Neuronal stem cell (in vitro differentiated cells): ENCODE results near the gene CD3D.

Source experiments
- DNase-seq: peaks from one replicate; pipeline ENCODE4 v3.0.0-alpha.2; 2013; ENCODE audit warnings: low spot score
- H2AFZ ChIP-seq: one replicate; pipeline ENCODE4 v1.6.1; 2013; ENCODE audit warnings: mild to moderate bottlenecking, low read length, inconsistent platforms
- H2AK5ac ChIP-seq: 2 replicates; pipeline ENCODE4 v1.6.1; 2013; ENCODE audit warnings: low read depth, mild to moderate bottlenecking, inconsistent platforms, low read length, moderate library complexity, mixed read lengths
- H2BK120ac ChIP-seq: 2 replicates; pipeline ENCODE4 v1.6.1; 2013; ENCODE audit warnings: low read depth, mild to moderate bottlenecking, inconsistent platforms, low read length, moderate library complexity, mixed read lengths
- H2BK12ac ChIP-seq: one replicate; pipeline ENCODE4 v1.6.1; 2013; ENCODE audit warnings: low read length, inconsistent platforms
- H2BK15ac ChIP-seq: 2 replicates; pipeline ENCODE4 v1.6.1; 2013; ENCODE audit warnings: mild to moderate bottlenecking, low read length, inconsistent platforms, mixed read lengths
- H2BK5ac ChIP-seq: one replicate; pipeline ENCODE4 v1.6.1; 2013; ENCODE audit warnings: inconsistent platforms, mild to moderate bottlenecking, low read length, moderate library complexity
- H3K14ac ChIP-seq: one replicate; pipeline ENCODE4 v1.6.1; 2013; ENCODE audit warnings: low read length, inconsistent platforms
- H3K18ac ChIP-seq: 2 replicates; pipeline ENCODE4 v1.6.1; 2013; ENCODE audit warnings: low read length, inconsistent platforms
- H3K23ac ChIP-seq: 2 replicates; pipeline ENCODE4 v1.6.1; 2013; ENCODE audit warnings: low read depth, mild to moderate bottlenecking, mixed read lengths, low read length, inconsistent platforms; ENCODE audit not compliant: poor library complexity
- H3K27ac ChIP-seq: replicated peaks from 3 replicates; pipeline ENCODE4 v1.5.1; 2013; ENCODE audit warnings: low read length, inconsistent platforms
- H3K27me3 ChIP-seq, 3 experiments: 2 replicates each; pipeline ENCODE4 v1.6.1; 2013; ENCODE audit warnings: low read length in 3 of 3, mild to moderate bottlenecking in 2 of 3, inconsistent platforms in 1 of 3, low read depth in 1 of 3, mixed read lengths in 1 of 3, moderate library complexity in 1 of 3; ENCODE audit not compliant: control insufficient read depth in 3 of 3, insufficient read depth in 3 of 3
- H3K36me3 ChIP-seq, 2 donors: replicated peaks in 1 of 2; 2 replicates each; pipeline ENCODE4 v1.6.1; 2013; ENCODE audit warnings: low read length in 2 of 2; ENCODE audit not compliant: control insufficient read depth in 2 of 2, insufficient read depth in 2 of 2
- H3K4ac ChIP-seq: 2 replicates; pipeline ENCODE4 v1.6.1; 2013; ENCODE audit warnings: inconsistent platforms, mild to moderate bottlenecking, low read length, moderate library complexity
- H3K4me1 ChIP-seq, 2 donors: 1 replicate in 1 of 2; 2 replicates in 1 of 2; pipeline ENCODE4 v1.6.1; 2013; ENCODE audit warnings: low read length in 2 of 2, low read depth in 1 of 2; ENCODE audit not compliant: control insufficient read depth in 2 of 2, insufficient read depth in 1 of 2
- H3K4me2 ChIP-seq: one replicate; pipeline ENCODE4 v1.6.1; 2013; ENCODE audit warnings: mild to moderate bottlenecking, low read length, inconsistent platforms; ENCODE audit not compliant: insufficient read depth, poor library complexity, severe bottlenecking
- H3K4me3 ChIP-seq, 2 donors: 2 replicates each; pipeline ENCODE4 v1.5.1; 2013; ENCODE audit warnings: low read length in 2 of 2, mild to moderate bottlenecking in 2 of 2, inconsistent platforms in 1 of 2, moderate library complexity in 1 of 2
- H3K79me1 ChIP-seq: one replicate; pipeline ENCODE4 v1.6.1; 2013; ENCODE audit warnings: low read depth, mild to moderate bottlenecking, inconsistent platforms, low read length, moderate library complexity
- H3K9ac ChIP-seq: one replicate; pipeline ENCODE4 v1.6.1; 2013; ENCODE audit warnings: mild to moderate bottlenecking, low read depth, low read length, inconsistent platforms; ENCODE audit not compliant: poor library complexity
- H3K9me3 ChIP-seq, 2 donors: replicated peaks in 1 of 2; 2 replicates each; pipeline versions ENCODE3 to v1.6.1; 2013; ENCODE audit warnings: low read length in 2 of 2, mild to moderate bottlenecking in 2 of 2, inconsistent platforms in 1 of 2, low read depth in 1 of 2, mixed read lengths in 1 of 2, moderate library complexity in 1 of 2; ENCODE audit not compliant: control insufficient read depth in 2 of 2, insufficient read depth in 1 of 2
- H4K8ac ChIP-seq: one replicate; pipeline ENCODE4 v1.6.1; 2013; ENCODE audit warnings: low read depth, mild to moderate bottlenecking, inconsistent platforms, low read length, moderate library complexity
- H4K91ac ChIP-seq: one replicate; pipeline ENCODE4 v1.6.1; 2013; ENCODE audit warnings: low read length, low read depth, mild to moderate bottlenecking, inconsistent platforms; ENCODE audit not compliant: poor library complexity
- WGBS, 2 donors: extraction: QIAGEN DNeasy Blood & Tissue Kit; methylation state at CpG; one replicate each; pipeline ENCODE4 v1.1.7; 2013; ENCODE audit warnings: missing lambda C conversion rate in 2 of 2, mixed read lengths in 1 of 2; ENCODE audit not compliant: insufficient read length in 2 of 2, insufficient replicate concordance in 1 of 2; ENCODE audit errors: extremely low coverage in 2 of 2; 5-methylcytosine and 5-hydroxymethylcytosine counted together

CD3D gene

GRCh38 chr11:118340449-118340848 lies 2.1 kb downstream of the CD3D start:
- H2BK5ac ChIP-seq, result no peak overlapping the region
- no peak overlapping the region for H4K91ac ChIP-seq
- peaks cover 0 to 39% (median 0%) of the 10 kb centered on the region in 3 experiments for H3K27me3 ChIP-seq
- H4K8ac ChIP-seq, result no peak overlapping the region
- no peak overlapping the region for H3K27ac ChIP-seq
- no CpG with 5 or more reads among the region's 3 CpGs for WGBS, 2 donors
- H3K4me2 ChIP-seq, result no peak overlapping the region
- H2AK5ac ChIP-seq, result no peak overlapping the region
- no peak overlapping the region for H2AFZ ChIP-seq
- no peaks in the 10 kb centered on the region for H3K36me3 ChIP-seq
- peaks cover 0 to 2% of the 10 kb centered on the region in 2 donors for H3K4me1 ChIP-seq
- H3K79me1 ChIP-seq, result no peaks in the 10 kb centered on the region
- H2BK15ac ChIP-seq, result no peak overlapping the region
- no peak overlapping the region for H3K9ac ChIP-seq
- no peak overlapping the region for H3K14ac ChIP-seq
- H3K18ac ChIP-seq, result no peak overlapping the region
- DNase-seq, result no peak
- no peak overlapping the region for H2BK12ac ChIP-seq
- no peak overlapping the region for H3K4me3 ChIP-seq
- no peak overlapping the region for H3K4ac ChIP-seq
- no peak overlapping the region for H3K23ac ChIP-seq
- no peaks in the 10 kb centered on the region for H3K9me3 ChIP-seq
- H2BK120ac ChIP-seq, result no peak overlapping the region

GRCh38 chr11:118339281-118339961 lies 3.1 kb downstream of the CD3D start:
- Histone ChIP-seq H3K4me3 (no peak overlapping the region), H3K4ac (no peak overlapping the region), H3K27me3 (peaks cover 0 to 32% (median 0%) of the 10 kb centered on the region in 3 experiments), H2BK12ac (no peak overlapping the region), H3K14ac (no peak overlapping the region), H3K9ac (no peak overlapping the region), H3K4me1 (peaks cover 0 to 2% of the 10 kb centered on the region in 2 donors), H3K23ac (no peak overlapping the region), H3K18ac (no peak overlapping the region), H4K91ac (no peak overlapping the region), H3K27ac (no peak overlapping the region), H2AK5ac (no peak overlapping the region), H2BK120ac (no peak overlapping the region), H4K8ac (no peak overlapping the region), H3K36me3 (no peaks in the 10 kb centered on the region), H3K4me2 (no peak overlapping the region), H2BK15ac (no peak overlapping the region), H3K9me3 (no peaks in the 10 kb centered on the region), H2AFZ (no peak overlapping the region), H3K79me1 (no peaks in the 10 kb centered on the region), H2BK5ac (no peak overlapping the region)
- no peak for DNase-seq
- no CpG with 5 or more reads among the region's 5 CpGs for WGBS, 2 donors

DNA sequence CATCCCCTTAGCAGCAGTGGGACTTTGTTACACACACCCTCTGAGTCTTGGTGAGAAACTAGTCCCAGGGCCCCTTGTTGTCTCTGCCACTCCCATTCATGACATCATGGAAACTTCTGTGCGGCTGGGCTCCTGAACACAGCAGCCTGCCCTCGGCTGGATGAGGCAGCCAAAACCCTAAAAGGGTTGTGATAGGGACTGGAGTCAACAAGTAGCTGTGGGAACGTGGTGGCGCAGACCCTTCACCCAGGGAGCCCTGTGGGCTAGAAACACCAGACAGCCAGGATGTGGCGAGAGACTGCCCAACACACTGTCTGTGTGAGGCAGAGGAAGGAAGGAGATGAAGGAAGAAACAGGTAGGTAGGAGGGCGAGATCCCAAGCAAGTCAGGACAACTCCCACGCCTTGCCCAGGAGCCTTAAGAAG lies 3.9 kb downstream of the CD3D start:
- DNase-seq, result no peak
- no peaks in the 10 kb centered on the region for H3K36me3 ChIP-seq
- WGBS, 2 donors, result no CpG with 5 or more reads among the region's 7 CpGs

DNA sequence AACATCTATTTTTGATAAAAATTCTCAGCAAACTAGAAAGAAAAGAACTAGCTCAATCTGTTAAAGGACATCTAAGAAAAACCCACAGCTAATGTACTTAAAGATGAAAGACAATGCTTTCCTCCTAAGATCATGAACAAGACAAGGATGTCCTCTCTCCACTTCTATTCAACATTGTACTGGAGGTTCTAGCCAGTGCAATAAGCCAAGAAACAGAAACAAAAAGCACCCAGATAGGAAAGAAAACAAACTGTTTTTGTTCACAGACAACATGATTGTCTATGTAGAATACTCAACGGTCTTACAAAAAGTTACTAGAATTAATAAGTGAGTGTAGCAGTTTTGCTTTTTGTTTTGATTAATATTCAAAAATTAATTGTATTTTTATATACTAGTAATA lies 7.8 kb downstream of the CD3D start:
- Histone ChIP-seq H2BK15ac (no peak overlapping the region), H3K79me1 (no peaks in the 10 kb centered on the region), H3K9ac (no peak overlapping the region), H3K18ac (no peak overlapping the region), H4K8ac (no peak overlapping the region), H2BK120ac (no peak overlapping the region), H3K4me2 (no peak overlapping the region), H3K27me3 (peaks cover 0 to 3% (median 0%) of the 10 kb centered on the region in 3 experiments), H3K14ac (no peak overlapping the region), H3K27ac (no peak overlapping the region), H3K4ac (no peak overlapping the region), H2AK5ac (no peak overlapping the region), H3K4me1 (peaks cover 0 to 2% of the 10 kb centered on the region in 2 donors), H2BK12ac (no peak overlapping the region), H3K9me3 (no peaks in the 10 kb centered on the region), H3K23ac (no peak overlapping the region), H3K4me3 (no peak overlapping the region), H2AFZ (no peak overlapping the region), H4K91ac (no peak overlapping the region), H2BK5ac (no peak overlapping the region), H3K36me3 (no peaks in the 10 kb centered on the region)
- no peak for DNase-seq
- WGBS, 2 donors, result no CpG with 5 or more reads among the region's 1 CpG

More for the DNA sequence above, 3.9 kb downstream of the CD3D start:
- Histone ChIP-seq H3K9me3 (no peaks in the 10 kb centered on the region), H3K4me1 (peaks cover 0 to 2% of the 10 kb centered on the region in 2 donors), H3K9ac (no peak overlapping the region), H2AFZ (peak overlapping the region; percentile 65), H3K23ac (no peak overlapping the region), H3K79me1 (no peaks in the 10 kb centered on the region), H4K8ac (peak overlapping the region; percentile 25), H3K4me3 (no peak overlapping the region), H4K91ac (no peak overlapping the region), H3K4me2 (no peak overlapping the region), H3K18ac (peak overlapping the region; percentile 24), H2BK120ac (no peak overlapping the region), H2AK5ac (no peak overlapping the region), H3K4ac (no peak overlapping the region), H3K27me3 (peaks cover 0 to 27% (median 0%) of the 10 kb centered on the region in 3 experiments), H3K27ac (no peak overlapping the region), H2BK5ac (no peak overlapping the region), H2BK12ac (no peak overlapping the region), H3K14ac (no peak overlapping the region), H2BK15ac (no peak overlapping the region)
